Kidney (tissue), 14 donors: ENCODE results near the gene MCTP2. TPM values are rescaled to one million over a fixed set of nuclear protein-coding genes. Genes with fewer than 3 reads are reported as not detected.

Experiments used
- DNase-seq, 5 donors: peaks; one replicate each; pipeline ENCODE4 v3.0.0-alpha.2; 2013 to 2020
- FAIRE-seq: peaks from 2 replicates; lab custom pipeline; 2012; peaks lifted over from hg19 to GRCh38; lab: Jason Lieb, UNC
- H3K27ac ChIP-seq, 2 donors: one replicate each; pipeline ENCODE4 v1.7.0; 2013; ENCODE audit warnings: low read depth in 2 of 2, low read length in 2 of 2, inconsistent platforms in 1 of 2
- H3K27me3 ChIP-seq: one replicate; pipeline ENCODE4 v1.7.1; 2013; ENCODE audit warnings: low read length, inconsistent platforms; ENCODE audit not compliant: control insufficient read depth, insufficient read depth
- H3K36me3 ChIP-seq, 3 donors: one replicate each; pipeline versions ENCODE4 v1.7.0 to v1.7.1; 2013; ENCODE audit warnings: low read length in 3 of 3, control low read depth in 1 of 3, inconsistent platforms in 1 of 3; ENCODE audit not compliant: insufficient read depth in 3 of 3, control insufficient read depth in 2 of 3
- H3K4me1 ChIP-seq, 3 donors: one replicate each; pipeline versions ENCODE4 v1.7.0 to v1.7.1; 2013; ENCODE audit warnings: low read length in 3 of 3, inconsistent platforms in 1 of 3, low read depth in 1 of 3; ENCODE audit not compliant: control insufficient read depth in 2 of 3, insufficient read depth in 2 of 3
- H3K4me3 ChIP-seq, 3 donors: one replicate each; pipeline versions ENCODE4 v1.7.0 to v1.8.1; 2013; ENCODE audit warnings: low read length in 3 of 3, control low read depth in 1 of 3, inconsistent platforms in 1 of 3
- H3K9ac ChIP-seq, 3 donors: one replicate each; pipeline versions ENCODE4 v1.7.0 to v1.7.1; 2013; ENCODE audit warnings: low read length in 3 of 3, control low read depth in 1 of 3, inconsistent platforms in 1 of 3
- H3K9me3 ChIP-seq, 3 donors: one replicate each; pipeline versions ENCODE4 v1.7.0 to v1.7.1; 2013; ENCODE audit warnings: low read length in 3 of 3, control low read depth in 1 of 3, inconsistent platforms in 1 of 3; ENCODE audit not compliant: control insufficient read depth in 2 of 3, insufficient read depth in 1 of 3
- intact Hi-C: fragments of 100-400 bp; cut with DNase I; formaldehyde crosslinking; loops from one replicate; pipeline ENCODE4 v1.11.1; 2022
- polyA plus RNA-seq: library from polyadenylated mRNA; stranded (reverse); fragments of 350-450 nt; fragmentation: Illumina TruSeq; extraction: RNeasy Lipid Tissue Mini Kit (QIAGEN cat#74804); gene quantifications from one replicate; pipeline ENCODE4 v1.2.3, GENCODE V29; 2014; ENCODE audit warnings: low read depth, low replicate concordance; ENCODE audit not compliant: insufficient read depth
- total RNA-seq: library from RNA; stranded (reverse); fragmentation: NEBNext Ultra II Directional; extraction: Animal tissue kit (Norgen Biotek cat#: 25700); gene quantifications from one replicate; pipeline ENCODE4 v1.2.1, GENCODE V29; 2021
- TF ChIP-seq, protein P1 (sequence below): IDR thresholded peaks from 3 replicates; pipeline ENCODE4 v1.5.1; 2012; ENCODE audit warnings: mild to moderate bottlenecking, moderate library complexity, borderline replicate concordance; ENCODE audit not compliant: insufficient read depth; ENCODE audit errors: extremely low read depth
- donor health status: control.
- donor health status: control.
- donor health status: control.
- donor health status: control.
- donor health status: control.
- donor health status: DM: yes; HTN: yes; CAD: no.
- donor health status: Normal renal cell carcinoma (clear cell type).

Gene MCTP2
- total and polyA plus RNA-seq, 2 donors from 2014 or later = 1.2 to 21.1 TPM

DNA sequence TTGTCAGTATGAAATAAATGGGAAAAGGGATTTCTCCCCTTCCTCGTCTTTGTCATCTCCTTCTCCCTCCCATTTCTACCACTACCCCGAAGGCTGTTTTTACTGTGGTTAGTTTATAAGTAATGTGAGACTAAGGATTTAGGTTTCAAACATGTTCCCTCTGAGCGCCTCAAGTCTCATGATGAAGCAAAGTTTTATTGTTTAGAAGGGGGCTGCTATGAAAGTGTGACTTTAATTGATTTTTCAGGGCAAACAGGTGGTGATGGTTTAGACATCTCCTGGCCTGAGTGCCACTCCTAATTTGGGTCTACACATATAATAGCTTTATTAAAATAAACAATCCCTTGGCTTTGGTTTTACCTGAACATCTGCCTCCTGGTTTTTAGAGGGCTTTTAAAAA lies 185.5 kb downstream of the MCTP2 start:
- FAIRE-seq = no peak
- Histone ChIP-seq H3K9ac (no peak overlapping the region), H3K27ac (no peak overlapping the region), H3K27me3 (no peaks in the 10 kb centered on the region), H3K9me3 (no peaks in the 10 kb centered on the region), H3K4me1 (peaks cover 0 to 19% (median 0%) of the 10 kb centered on the region in 3 donors), H3K4me3 (no peak overlapping the region), H3K36me3 (no peaks in the 10 kb centered on the region)
- peak in 2 of 5 donors; percentile 58 to 65 for DNase-seq
- TF ChIP-seq, protein P1, sequence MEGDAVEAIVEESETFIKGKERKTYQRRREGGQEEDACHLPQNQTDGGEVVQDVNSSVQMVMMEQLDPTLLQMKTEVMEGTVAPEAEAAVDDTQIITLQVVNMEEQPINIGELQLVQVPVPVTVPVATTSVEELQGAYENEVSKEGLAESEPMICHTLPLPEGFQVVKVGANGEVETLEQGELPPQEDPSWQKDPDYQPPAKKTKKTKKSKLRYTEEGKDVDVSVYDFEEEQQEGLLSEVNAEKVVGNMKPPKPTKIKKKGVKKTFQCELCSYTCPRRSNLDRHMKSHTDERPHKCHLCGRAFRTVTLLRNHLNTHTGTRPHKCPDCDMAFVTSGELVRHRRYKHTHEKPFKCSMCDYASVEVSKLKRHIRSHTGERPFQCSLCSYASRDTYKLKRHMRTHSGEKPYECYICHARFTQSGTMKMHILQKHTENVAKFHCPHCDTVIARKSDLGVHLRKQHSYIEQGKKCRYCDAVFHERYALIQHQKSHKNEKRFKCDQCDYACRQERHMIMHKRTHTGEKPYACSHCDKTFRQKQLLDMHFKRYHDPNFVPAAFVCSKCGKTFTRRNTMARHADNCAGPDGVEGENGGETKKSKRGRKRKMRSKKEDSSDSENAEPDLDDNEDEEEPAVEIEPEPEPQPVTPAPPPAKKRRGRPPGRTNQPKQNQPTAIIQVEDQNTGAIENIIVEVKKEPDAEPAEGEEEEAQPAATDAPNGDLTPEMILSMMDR = no peak
- intact Hi-C loops = no loop called here

DNA sequence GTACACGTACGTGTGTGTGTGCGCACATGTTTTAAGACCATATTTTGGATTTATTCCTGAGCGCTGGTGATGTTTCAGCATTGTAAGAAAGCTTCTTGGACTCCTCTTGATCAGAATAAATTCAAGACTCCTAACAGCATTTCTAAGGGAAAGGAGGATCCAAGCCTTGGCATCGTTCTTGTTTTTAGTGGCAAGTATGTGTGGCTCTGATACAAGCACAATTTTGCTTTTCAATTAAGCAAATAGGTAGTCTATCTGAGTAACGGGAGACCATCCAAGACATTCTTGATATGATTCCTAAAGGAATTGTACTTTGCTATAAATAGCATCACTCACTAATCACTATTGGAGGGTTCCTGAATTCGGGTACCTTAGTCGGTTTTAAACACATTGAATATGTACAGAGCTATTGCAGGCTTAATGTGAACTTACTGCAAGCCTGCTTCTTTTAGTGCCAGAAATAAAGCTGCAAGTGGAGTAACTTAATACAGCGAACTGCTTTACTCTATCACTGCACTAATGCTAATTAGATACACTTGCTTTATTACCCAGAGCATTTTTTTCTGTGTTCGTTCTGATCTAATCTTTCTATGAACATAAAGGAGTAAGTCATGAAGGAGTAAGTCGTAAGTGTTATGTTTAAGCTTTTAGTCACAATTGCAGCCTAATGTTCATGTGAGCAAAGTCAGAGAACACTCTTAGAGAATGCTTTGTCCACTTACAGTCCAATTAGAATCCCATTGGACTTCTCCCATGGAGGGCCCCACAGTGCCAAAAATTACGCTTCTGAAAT lies 186.3 kb downstream of the MCTP2 start:
- Histone ChIP-seq H3K36me3 (no peaks in the 10 kb centered on the region), H3K4me3 (no peak overlapping the region), H3K9ac (no peak overlapping the region), H3K9me3 (no peaks in the 10 kb centered on the region), H3K4me1 (peaks cover 0 to 19% (median 0%) of the 10 kb centered on the region in 3 donors), H3K27ac (no peak overlapping the region), H3K27me3 (no peaks in the 10 kb centered on the region)
- DNase-seq = no peak
- TF ChIP-seq, protein P1 = no peak
- intact Hi-C loops = no loop called here
- no peak for FAIRE-seq

DNA sequence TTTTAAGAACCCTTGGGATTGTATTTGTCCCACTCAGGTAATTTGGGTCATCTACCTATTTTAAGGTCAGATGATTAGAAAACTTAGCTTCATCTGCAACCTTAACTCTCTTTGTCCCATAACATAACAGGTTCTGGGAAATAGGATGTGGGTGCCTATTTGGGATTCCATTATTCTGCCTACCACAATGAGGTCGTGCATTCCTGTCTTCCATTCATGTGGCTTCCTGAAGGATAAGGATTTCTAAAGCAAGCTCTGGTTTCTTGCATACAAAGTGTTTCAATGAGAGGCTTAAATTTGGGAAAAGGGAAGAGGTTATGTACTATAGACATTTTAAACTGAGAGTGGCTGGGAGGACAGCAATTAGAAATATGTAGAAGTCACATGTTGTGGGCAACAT lies 190.3 kb downstream of the MCTP2 start:
- FAIRE-seq (no peak), DNase-seq (no peak)
- Histone ChIP-seq H3K27me3 (no peaks in the 10 kb centered on the region), H3K9ac (no peak overlapping the region), H3K27ac (no peak overlapping the region), H3K4me3 (no peak overlapping the region), H3K9me3 (no peaks in the 10 kb centered on the region), H3K36me3 (no peaks in the 10 kb centered on the region), H3K4me1 (peaks cover 0 to 4% (median 0%) of the 10 kb centered on the region in 3 donors)
- intact Hi-C loops = no loop called here
- TF ChIP-seq, protein P1 = no peak
